Fibroblast of lung (primary cell): ENCODE results near the gene HECTD2. TPM values are rescaled to one million over a fixed set of nuclear protein-coding genes. Genes with fewer than 3 reads are reported as not detected.
A peak's percentile ranks its signal among the peaks of the same experiment; 100 is the strongest.
"Not testable (repeated sequence)": the region's sequence is repeated elsewhere in the genome, so short reads cannot be mapped to it uniquely, and the experiment has no call there.

Experiments
- DNase-seq, 2 donors: peaks; one replicate each; pipeline versions ENCODE4 v3.0.0 to v3.0.0-alpha.2; 2010; ENCODE audit warnings: low read depth in 2 of 2
- H2AFZ ChIP-seq: 2 replicates; pipeline ENCODE4 v1.5.1; 2012; ENCODE audit warnings: low read length, control low read depth, inconsistent platforms
- H3K27ac ChIP-seq: 2 replicates; pipeline ENCODE4 v1.5.1; 2011; ENCODE audit warnings: low read length, control low read depth; ENCODE audit not compliant: insufficient read depth
- H3K27me3 ChIP-seq: 2 replicates; pipeline ENCODE4 v1.5.1; 2011; ENCODE audit warnings: mild to moderate bottlenecking, low read length; ENCODE audit not compliant: control insufficient read depth, insufficient read depth
- H3K36me3 ChIP-seq: 2 replicates; pipeline ENCODE4 v1.5.1; 2011; ENCODE audit warnings: low read length; ENCODE audit not compliant: control insufficient read depth, insufficient read depth
- H3K4me1 ChIP-seq: 2 replicates; pipeline ENCODE4 v1.5.1; 2011; ENCODE audit warnings: low read length; ENCODE audit not compliant: control insufficient read depth, insufficient read depth; ENCODE audit errors: extremely low read depth
- H3K4me2 ChIP-seq: 2 replicates; pipeline ENCODE4 v1.5.1; 2011; ENCODE audit warnings: low read length, control low read depth; ENCODE audit not compliant: insufficient read depth; ENCODE audit errors: extremely low read depth
- H3K4me3 ChIP-seq, 4 experiments: fragments of 200-600 bp in 1 of 4; sonication (generic) in 1 of 4; replicated peaks in 1 of 4; 2 replicates each; pipeline ENCODE4 v1.5.1; 2011 to 2016; ENCODE audit warnings: low read length in 4 of 4, low read depth in 3 of 4, mild to moderate bottlenecking in 3 of 4, control low read depth in 2 of 4, inconsistent platforms in 1 of 4, mixed read lengths in 1 of 4; ENCODE audit not compliant: insufficient read depth in 1 of 4; ENCODE audit errors: control extremely low read depth in 1 of 4
- H3K79me2 ChIP-seq: 2 replicates; pipeline ENCODE4 v1.5.1; 2012; ENCODE audit warnings: mild to moderate bottlenecking, low read length, inconsistent platforms; ENCODE audit not compliant: control insufficient read depth, insufficient read depth
- H3K9ac ChIP-seq: 2 replicates; pipeline ENCODE4 v1.5.1; 2011; ENCODE audit warnings: mild to moderate bottlenecking, low read length, control low read depth; ENCODE audit not compliant: insufficient read depth
- H3K9me3 ChIP-seq: 2 replicates; pipeline ENCODE4 v1.5.1; 2012; ENCODE audit warnings: low read depth, low read length; ENCODE audit not compliant: control insufficient read depth, insufficient read depth
- H4K20me1 ChIP-seq: 2 replicates; pipeline ENCODE4 v1.5.1; 2011; ENCODE audit warnings: low read length; ENCODE audit not compliant: control insufficient read depth, insufficient read depth; ENCODE audit errors: extremely low read depth
- CTCF ChIP-seq, 2 donors: IDR thresholded peaks in 1 of 2; conservative IDR thresholded peaks in 1 of 2; 1 replicate in 1 of 2; 2 replicates in 1 of 2; pipeline ENCODE4 v1.5.1; 2011 to 2012; ENCODE audit warnings: low read length in 2 of 2, control low read depth in 1 of 2, inconsistent platforms in 1 of 2, low read depth in 1 of 2, mild to moderate bottlenecking in 1 of 2
- EZH2 ChIP-seq: IDR thresholded peaks from 2 replicates; pipeline ENCODE4 v1.5.1; 2012; ENCODE audit warnings: low read length, control low read depth, mild to moderate bottlenecking; ENCODE audit errors: missing control alignments
- polyA minus RNA-seq: library from RNA; depleted of rRNA, polyadenylated mRNA; stranded (reverse); fragments of >200 nt; gene quantifications from 2 replicates; pipeline ENCODE4 v1.2.3, GENCODE V29; 2011; ENCODE audit warnings: low replicate concordance
- polyA plus RNA-seq, 2 donors: library from polyadenylated mRNA; depleted of rRNA in 1 of 2; stranded (reverse) in 1 of 2; unstranded in 1 of 2; fragments of >200 nt; gene quantifications; 2 replicates each; pipeline ENCODE4 v1.2.1, GENCODE V29; 2011 to 2012; ENCODE audit warnings: missing spikeins in 1 of 2
- total RNA-seq: library from RNA; depleted of rRNA; stranded (reverse); fragments of >200 nt; gene quantifications from 2 replicates; pipeline ENCODE4 v1.2.1, GENCODE V29; 2014

The HECTD2 gene, protein sequence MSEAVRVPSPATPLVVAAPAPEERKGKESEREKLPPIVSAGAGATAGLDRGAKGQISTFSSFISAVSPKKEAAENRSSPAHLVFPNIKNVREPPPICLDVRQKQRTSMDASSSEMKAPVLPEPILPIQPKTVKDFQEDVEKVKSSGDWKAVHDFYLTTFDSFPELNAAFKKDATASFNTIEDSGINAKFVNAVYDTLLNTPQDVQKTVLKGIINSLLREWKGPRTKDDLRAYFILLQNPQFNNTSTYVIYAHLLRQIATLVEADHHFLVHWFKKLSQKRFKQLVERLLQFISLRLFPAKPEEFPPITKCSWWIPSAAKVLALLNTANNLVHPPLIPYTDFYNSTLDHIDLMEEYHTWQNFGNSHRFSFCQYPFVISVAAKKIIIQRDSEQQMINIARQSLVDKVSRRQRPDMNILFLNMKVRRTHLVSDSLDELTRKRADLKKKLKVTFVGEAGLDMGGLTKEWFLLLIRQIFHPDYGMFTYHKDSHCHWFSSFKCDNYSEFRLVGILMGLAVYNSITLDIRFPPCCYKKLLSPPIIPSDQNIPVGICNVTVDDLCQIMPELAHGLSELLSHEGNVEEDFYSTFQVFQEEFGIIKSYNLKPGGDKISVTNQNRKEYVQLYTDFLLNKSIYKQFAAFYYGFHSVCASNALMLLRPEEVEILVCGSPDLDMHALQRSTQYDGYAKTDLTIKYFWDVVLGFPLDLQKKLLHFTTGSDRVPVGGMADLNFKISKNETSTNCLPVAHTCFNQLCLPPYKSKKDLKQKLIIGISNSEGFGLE
- 7.2 and 8.3 TPM in 2 replicates for total RNA-seq
- polyA plus RNA-seq = 5.2 and 7.6 TPM in 2 replicates
- polyA plus RNA-seq (2012) = 2.2 and 3.4 TPM in 2 replicates
- 0.07 TPM in 1 of 2 replicates, not detected in the other for polyA minus RNA-seq

DNA sequence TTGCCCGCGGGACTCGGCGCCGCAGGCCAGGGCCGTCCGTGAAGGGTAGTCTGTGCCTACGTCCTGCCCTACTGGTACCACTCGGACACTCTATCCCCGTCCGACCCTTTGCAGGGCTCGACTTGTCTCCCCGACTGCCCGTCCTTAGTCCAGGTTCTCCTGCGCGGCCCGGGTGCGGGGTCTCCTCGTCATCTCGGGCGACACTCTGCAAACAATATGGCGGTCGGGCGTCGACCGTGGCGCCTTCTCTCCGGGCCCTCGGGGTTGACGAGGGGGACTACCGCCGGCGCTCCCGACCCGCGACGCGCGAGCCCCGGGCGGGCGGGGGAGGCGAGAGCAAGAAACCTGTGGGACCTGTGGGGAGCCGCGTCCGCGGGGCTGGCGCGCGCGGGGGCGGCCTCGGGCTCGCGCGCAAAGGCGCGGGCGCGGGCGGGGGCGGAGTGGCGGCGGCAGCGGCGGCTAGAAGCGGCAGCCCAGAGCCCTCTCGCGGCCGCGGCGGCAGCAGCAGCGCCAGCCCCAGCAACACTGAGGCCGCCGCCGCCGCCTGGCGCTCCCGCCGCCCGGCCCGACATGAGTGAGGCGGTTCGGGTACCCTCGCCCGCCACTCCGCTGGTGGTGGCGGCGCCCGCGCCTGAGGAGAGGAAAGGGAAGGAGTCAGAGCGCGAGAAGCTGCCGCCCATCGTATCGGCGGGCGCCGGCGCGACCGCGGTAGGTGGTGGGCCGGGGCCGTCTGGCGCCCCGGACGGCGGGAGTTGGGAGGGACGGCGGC lies at the start of gene HECTD2:
Gene HECTD2 (plus strand): TSS at position 476 of the 769 bp plus-strand sequence. CDS start 95 bp downstream, at position 571.
- H3K27me3 ChIP-seq = no peaks in the 10 kb centered on the region
- no peak for TF ChIP-seq EZH2
- H3K27ac ChIP-seq = peak within 1 kb of the TSS; percentile 99
- H3K36me3 ChIP-seq = no peaks in the 10 kb centered on the region
- peak within 1 kb of the TSS; percentile 86 for H3K4me2 ChIP-seq
- H2AFZ ChIP-seq = peak within 1 kb of the TSS; percentile 97
- peaks cover 6% of the 10 kb centered on the region for H3K4me1 ChIP-seq
- peak within 1 kb of the TSS; percentile 99 for H3K9ac ChIP-seq
- H3K9me3 ChIP-seq = no peaks in the 10 kb centered on the region
- H3K79me2 ChIP-seq = peaks cover 17% of the 10 kb centered on the region
- H4K20me1 ChIP-seq = no peaks in the 10 kb centered on the region
- DNase-seq = peak; percentile 71 to 73
- H3K4me3 ChIP-seq = peak within 1 kb of the TSS; percentile 83 to 93 (median 88)

GRCh38 chr10:91360461-91360860 lies 49.7 kb upstream of the HECTD2 start:
- Histone ChIP-seq H3K27me3 (peaks cover 3% of the 10 kb centered on the region), H3K36me3 (no peaks in the 10 kb centered on the region), H3K9me3 (no peaks in the 10 kb centered on the region), H3K4me2 (no peak overlapping the region), H3K79me2 (no peaks in the 10 kb centered on the region), H3K4me3 (no peak overlapping the region), H3K27ac (no peak overlapping the region), H4K20me1 (no peaks in the 10 kb centered on the region), H3K9ac (no peak overlapping the region), H3K4me1 (no peaks in the 10 kb centered on the region), H2AFZ (no peak overlapping the region)
- DNase-seq = no peak
- TF ChIP-seq EZH2 = no peak
- TF ChIP-seq CTCF (conservative IDR thresholded peaks at IDR 0.05 in 1 of 2, IDR thresholded peaks at IDR 0.05 in 1 of 2; ENCODE audit: low read depth in 1 of 2, low read length in 2 of 2) = no peak

- not testable (repeated sequence) for H3K36me3 ChIP-seq, H3K9ac ChIP-seq, H3K4me2 ChIP-seq, H3K4me3 ChIP-seq, H3K9me3 ChIP-seq, H3K27ac ChIP-seq, DNase-seq, H4K20me1 ChIP-seq, H3K79me2 ChIP-seq, H3K27me3 ChIP-seq, H3K4me1 ChIP-seq, H2AFZ ChIP-seq
Measured at GRCh38 chr10:91365519-91365918, 44.6 kb upstream of the HECTD2 start.
